NCI-H146 treated with DMSO at 0.1 percent for 48 hours (cell line): ENCODE measurements around the gene SCARF2.
"Not testable (repeated sequence)": the region's sequence is repeated elsewhere in the genome, so short reads cannot be mapped to it uniquely, and the experiment has no call there.

Experiments used
- DNase-seq: peaks from one replicate; lab custom pipeline; 2025; ENCODE audit not compliant: unreplicated experiment; lab: John Stamatoyannopoulos, UW

The SCARF2 gene

GRCh38 chr22:20428496-20429253 is 8.9 kb downstream of the SCARF2 start:
- no peak for DNase-seq

GRCh38 chr22:20427945-20428417 is 9.6 kb downstream of the SCARF2 start:
- no peak for DNase-seq

GRCh38 chr22:20427104-20427944 is 10.3 kb downstream of the SCARF2 start:
- no peak for DNase-seq

GRCh38 chr22:20426259-20426615 is 11.4 kb downstream of the SCARF2 start:
- no peak for DNase-seq

DNA sequence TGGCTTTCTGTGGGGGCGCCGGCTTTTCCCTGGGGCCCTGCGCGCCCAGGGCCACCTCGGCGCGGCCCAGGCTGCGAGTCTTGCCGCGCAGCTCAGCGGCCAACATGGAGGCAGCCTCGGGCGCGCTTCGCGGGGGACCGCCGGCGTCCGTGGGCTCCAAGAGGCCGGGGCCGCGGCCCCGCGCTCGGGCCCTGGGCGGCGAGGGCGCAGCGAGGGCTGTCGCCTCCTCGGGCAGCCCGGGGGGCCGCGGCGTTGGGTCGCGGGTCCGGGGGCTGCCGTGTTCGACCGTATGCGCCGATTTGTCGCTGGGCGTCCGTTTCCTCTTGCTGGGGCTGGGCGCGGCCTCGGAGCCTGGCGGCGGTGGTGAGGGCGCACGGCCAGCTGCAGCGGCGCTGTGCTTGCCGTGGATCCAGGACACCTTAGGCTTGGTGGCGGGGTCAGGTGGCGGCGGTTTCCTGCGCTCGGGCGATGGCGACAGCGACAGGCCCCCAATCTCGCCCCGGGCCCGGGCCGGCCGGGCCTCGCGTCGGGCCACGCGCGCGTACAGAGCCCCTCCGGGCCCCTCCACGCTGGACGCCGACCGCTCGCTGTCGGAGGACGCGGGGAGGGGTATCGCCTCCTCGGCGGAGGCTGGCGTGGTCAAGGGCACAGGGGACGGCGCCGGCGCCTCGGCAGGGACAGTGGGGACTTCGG is 11.9 kb downstream of the SCARF2 start:
- DNase-seq = no peak

DNA sequence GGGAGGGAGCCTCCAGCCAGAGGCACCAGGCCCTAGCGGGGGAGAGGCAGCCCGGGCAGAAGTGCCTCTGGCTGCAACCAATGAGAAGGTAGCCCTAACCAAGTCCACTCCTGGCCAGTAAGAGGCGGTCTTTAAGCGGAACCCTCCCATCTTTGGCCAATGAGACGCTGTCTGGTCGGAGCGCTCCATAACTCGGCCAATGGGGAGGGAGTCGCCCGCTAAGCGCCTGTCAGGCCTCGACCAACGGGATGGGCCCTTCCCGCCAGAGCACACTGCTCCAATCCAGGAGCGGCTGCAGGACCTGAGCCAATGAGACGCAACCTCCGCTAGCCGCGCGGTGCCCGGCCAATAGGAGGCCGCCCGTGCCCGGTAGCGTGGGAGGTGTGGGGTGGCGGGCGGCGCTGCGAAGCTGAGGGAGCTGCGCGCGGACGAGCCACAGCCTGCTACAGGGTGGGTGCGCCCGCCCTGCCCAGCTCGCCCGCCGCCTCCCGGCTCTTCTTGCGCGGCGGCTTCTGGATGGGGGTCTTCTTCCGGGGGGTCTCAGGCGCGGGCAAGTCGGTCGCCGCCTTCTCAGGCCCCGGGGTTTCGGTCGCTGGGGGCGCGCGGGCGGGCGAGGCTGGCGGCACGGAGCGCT is 12.6 kb downstream of the SCARF2 start:
- no peak for DNase-seq

DNA sequence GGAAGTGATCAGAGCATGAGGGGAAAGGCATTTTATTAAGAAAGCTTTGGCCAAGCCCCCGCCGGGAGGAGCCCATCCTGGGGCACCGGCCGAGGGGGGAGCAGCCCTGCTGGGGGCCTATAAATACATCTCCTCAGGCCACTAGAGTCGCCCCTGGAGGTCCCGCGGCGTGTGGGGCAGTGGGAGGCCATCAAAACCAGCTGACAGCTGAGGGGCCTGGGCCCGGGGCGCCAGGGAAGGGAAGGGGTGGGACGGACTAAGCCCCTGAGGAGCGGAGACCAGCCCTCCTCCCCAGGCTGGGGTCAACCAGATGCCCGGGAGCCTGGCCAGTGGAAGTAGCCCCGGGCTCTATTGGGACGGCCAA is 13.1 kb downstream of the SCARF2 start:
- no peak for DNase-seq

DNA sequence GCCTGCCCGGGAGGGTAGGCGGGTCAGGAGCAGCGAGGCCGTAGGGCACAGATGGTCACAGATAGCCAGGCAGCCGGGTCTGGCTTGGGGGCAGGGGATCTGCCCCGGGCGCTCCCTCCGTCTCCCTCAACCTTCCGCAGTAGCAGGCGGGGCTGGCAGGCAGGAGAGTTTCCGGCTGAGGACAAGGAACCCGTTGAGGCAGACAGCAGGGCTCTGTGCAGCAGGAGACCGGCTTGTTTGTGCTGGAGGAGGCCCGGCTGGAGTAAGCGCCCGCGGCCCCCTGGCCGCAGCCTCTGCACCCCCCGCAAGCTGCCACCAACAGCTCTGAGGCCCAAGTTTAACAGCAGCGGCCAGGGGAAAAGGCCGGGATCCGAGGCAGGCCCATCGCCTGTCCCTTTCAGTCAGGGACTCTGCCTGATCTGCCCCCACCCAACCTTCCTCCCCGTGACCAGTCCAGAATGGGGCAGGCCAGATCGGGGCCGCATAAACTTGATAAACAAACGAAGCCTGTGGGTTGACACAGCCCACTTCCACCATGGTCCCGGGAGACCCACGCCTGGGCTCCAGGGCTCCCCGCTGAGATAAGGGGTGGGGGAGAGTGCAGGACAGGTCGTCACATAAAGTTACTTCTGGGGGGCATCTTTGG is 13.6 kb downstream of the SCARF2 start:
- no peak for DNase-seq

DNA sequence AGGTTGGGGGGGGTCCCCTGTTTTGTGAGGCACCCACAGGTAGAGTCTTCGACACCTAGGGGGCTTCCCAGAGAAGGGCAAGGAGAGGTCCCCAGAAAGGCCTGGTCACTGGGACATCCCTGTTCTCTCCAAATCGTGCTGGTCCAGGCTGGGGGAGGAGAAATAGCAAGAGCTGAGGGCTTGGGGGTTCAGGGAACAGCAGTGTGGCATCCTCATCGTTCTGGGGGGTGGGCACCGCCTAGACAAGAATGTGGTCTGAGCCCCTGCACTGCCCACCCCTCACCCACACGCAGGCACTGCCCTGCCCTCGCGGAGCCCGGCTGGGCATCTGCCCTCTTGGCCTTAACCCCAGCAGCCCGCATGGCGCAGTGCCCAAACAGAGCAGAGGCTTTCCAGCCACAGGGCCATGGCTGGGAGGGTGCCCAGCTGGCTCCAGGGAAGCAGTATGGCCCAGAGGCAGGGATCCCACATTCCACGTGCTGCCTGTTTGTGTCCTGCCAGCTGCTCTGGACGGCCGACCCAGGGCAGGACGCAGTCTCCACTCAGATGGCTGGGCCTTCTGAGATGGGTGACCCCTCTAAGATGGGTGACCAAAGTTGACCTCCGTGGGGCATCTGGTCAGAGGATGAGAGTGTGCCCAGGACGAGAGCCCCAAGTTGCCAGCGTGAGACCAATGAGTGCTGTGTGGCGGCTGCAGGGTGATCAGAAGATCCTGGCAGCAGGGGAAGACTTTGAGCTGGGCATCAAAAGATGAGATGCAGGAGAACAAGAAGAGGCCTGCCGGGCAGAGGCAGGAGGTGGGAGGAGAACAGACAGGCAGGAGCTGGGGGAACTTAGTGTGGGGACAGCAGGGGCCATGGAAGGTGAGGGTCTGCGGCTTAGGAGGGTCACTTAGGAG is 14.4 kb downstream of the SCARF2 start:
- DNase-seq = no peak

- no peak for DNase-seq
Observed at GRCh38 chr22:20422271-20423007, 15.2 kb downstream of the SCARF2 start.

GRCh38 chr22:20421507-20421874 is 16.1 kb downstream of the SCARF2 start:
- DNase-seq = no peak

DNA sequence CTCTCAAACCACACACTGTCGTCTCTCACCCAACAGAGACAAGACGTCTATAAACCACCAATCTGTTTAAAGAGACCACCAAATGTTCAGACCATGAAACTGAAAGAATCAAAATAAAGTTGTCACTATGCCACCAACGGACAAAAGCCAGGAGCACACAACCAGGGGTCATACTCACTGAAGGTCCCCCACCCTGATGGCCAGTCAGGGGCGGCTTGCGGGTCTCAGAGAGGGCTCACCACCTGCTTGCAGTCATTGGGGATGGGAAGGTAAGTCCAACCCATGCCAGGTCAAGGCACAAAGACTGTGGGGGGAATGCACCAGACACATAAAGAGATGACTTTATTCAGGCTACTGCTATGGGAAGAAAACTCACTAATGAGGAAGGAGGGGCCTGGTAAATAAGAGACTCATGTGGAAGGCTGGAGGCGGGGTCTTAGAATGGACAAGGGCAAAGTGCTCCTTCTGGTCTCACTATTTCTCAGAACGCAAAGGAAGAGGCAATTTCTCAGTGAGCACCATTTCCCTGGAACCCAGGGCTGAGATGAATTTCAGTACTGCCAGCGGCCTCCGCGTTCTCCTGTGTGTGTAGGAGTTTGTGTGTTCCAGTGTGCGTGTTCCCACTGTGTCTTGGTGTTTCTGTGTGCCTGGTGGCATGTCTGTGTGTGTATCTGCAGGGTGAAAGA is 17.3 kb downstream of the SCARF2 start:
- no peak for DNase-seq

GRCh38 chr22:20419664-20419951 is 18.0 kb downstream of the SCARF2 start:
- no peak for DNase-seq

DNA sequence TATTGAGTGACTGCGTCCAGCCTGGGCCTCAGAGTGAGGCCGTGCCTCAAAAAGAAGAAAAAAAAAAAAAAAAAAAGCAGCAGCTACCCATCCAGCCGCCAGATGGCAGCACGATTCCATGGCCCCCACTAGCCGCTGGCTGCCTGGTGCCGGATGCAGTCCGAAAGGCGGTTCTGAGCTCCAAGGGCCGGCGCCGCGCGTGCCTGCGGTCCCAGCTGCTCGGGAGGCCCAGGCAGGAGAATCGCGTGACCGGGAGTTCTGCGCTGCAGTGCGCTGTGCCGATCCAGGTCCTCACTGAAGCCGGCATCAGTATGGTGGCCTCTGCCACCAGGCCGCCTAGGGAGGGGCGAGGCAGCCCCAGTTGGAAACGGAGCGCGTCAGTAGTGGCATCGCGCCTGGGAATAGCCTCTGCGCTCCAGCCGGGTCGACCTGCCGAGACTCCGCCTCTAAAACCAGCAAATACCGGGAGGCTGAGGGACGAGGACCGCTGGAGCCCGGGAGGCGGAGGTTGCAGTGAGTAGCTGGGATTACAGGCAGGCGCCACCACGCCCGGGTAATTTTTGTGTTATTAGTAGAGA is 19.3 kb downstream of the SCARF2 start:
- peak; percentile 22 for DNase-seq

GRCh38 chr22:20415699-20416098 is 21.9 kb downstream of the SCARF2 start:
- DNase-seq = not testable (repeated sequence)

GRCh38 chr22:20415241-20415640 is 22.4 kb downstream of the SCARF2 start:
- DNase-seq = not testable (repeated sequence)

DNA sequence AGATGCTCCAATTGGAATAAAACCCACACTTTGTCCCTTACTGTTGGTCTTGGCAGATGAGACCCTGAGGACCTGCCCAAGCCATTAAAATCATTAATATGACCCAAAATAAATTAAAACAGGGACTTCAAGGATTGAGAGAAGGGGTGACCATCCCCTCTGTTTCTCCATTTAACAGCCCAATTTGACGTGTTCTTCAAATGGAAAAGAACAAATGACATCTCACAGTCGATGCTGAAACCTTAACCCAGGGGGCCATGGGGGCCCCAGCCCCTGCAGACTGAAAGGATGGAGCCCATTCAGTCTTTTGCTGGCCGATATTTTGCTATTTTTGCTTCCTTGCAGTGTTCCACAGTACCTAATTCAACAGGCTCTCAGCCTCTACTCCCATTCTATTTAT is 23.2 kb downstream of the SCARF2 start:
- no peak for DNase-seq

- DNase-seq = no peak
Observed at GRCh38 chr22:20414059-20414440, 23.6 kb downstream of the SCARF2 start.
